HCT116 (cell line): Measurements from ENCODE around the gene HORMAD2. TPM values are rescaled to one million over a fixed set of nuclear protein-coding genes. Genes with fewer than 3 reads are reported as not detected.

Experiments used
- ATAC-seq: fragments of 200-7000 bp; cut with Tn5 transposase; 2 replicates; pipeline ENCODE4 v1.9.1; 2020; ENCODE audit warnings: mild to moderate bottlenecking, moderate library complexity
- BruUV-seq: library from RNA; stranded (reverse); fragments of 400-500 nt; replicated peaks from 2 replicates; lab custom pipeline; 2021; lab: Mats Ljungman, UMichigan
- CTCF ChIA-PET: fragments of 300-600 bp; sonication (Branson Sonifier 250); formaldehyde crosslinking; loops from one replicate; lab custom pipeline; 2021; ENCODE audit warnings: antibody characterized with exemption; lab: Charles Lee
- POLR2A ChIA-PET: fragments of 300-600, 350-600 bp; sonication (Branson Sonifier 250); formaldehyde crosslinking; loops from one replicate; lab custom pipeline; 2021; ENCODE audit warnings: antibody characterized with exemption; lab: Charles Lee
- RAD21 ChIA-PET, 2 experiments: fragments of 300-600 bp; sonication (Branson Sonifier 250); formaldehyde crosslinking; loops; one replicate each; lab custom pipeline; 2023; ENCODE audit warnings: low total read pairs in 2 of 2; ENCODE audit not compliant: uncharacterized antibody in 2 of 2, unreplicated experiment in 2 of 2, low non-redundant PET in 1 of 2; lab: Charles Lee
- DNase-seq: peaks from one replicate; pipeline ENCODE4 v3.0.0-alpha.2; 2010; ENCODE audit warnings: low read depth, low spot score
- H2AFZ ChIP-seq: fragments of 200-600 bp; shearing (Covaris generic), sonication (generic); 2 replicates; pipeline ENCODE4 v1.6.1; 2017; ENCODE audit warnings: low read depth, mixed run types, mixed read lengths, antibody characterized with exemption, low read length; ENCODE audit not compliant: poor library complexity, severe bottlenecking
- H3K27ac ChIP-seq: 2 replicates; pipeline ENCODE4 v1.5.1; 2012; ENCODE audit warnings: low read depth, low read length
- H3K27me3 ChIP-seq: fragments of 200-600 bp; sonication (generic); 2 replicates; pipeline ENCODE4 v1.6.1; 2016; ENCODE audit warnings: mixed run types, low read length, mixed read lengths; ENCODE audit not compliant: insufficient read depth
- H3K36me3 ChIP-seq, 2 experiments: fragments of 200-500 bp in 1 of 2; fragments of 200-600 bp in 1 of 2; sonication (Bioruptor generic) in 1 of 2; sonication (generic) in 1 of 2; 2 replicates each; pipeline versions ENCODE4 v1.5.1 to v1.6.1; 2014 to 2016; ENCODE audit warnings: low read length in 2 of 2, inconsistent platforms in 1 of 2, mixed read lengths in 1 of 2, mixed run types in 1 of 2; ENCODE audit not compliant: insufficient read depth in 2 of 2, control insufficient read depth in 1 of 2
- H3K4me1 ChIP-seq, 2 experiments: fragments of 200-600 bp in 1 of 2; sonication (generic) in 1 of 2; 2 replicates each; pipeline versions ENCODE4 v1.5.1 to v1.6.1; 2012 to 2017; ENCODE audit warnings: low read length in 2 of 2, inconsistent platforms in 1 of 2, mild to moderate bottlenecking in 1 of 2, mixed read lengths in 1 of 2, mixed run types in 1 of 2, moderate library complexity in 1 of 2; ENCODE audit not compliant: insufficient read depth in 2 of 2, control insufficient read depth in 1 of 2
- H3K4me2 ChIP-seq: fragments of 200-600 bp; sonication (generic); 2 replicates; pipeline ENCODE4 v1.6.1; 2017; ENCODE audit warnings: mixed run types, low read length, mixed read lengths
- H3K4me3 ChIP-seq, 2 experiments: fragments of 200-600 bp in 1 of 2; sonication (generic) in 1 of 2; replicated peaks in 1 of 2; 2 replicates each; pipeline ENCODE4 v1.5.1; 2011 to 2016; ENCODE audit warnings: low read length in 2 of 2, control low read depth in 1 of 2, low read depth in 1 of 2, mild to moderate bottlenecking in 1 of 2, mixed read lengths in 1 of 2, mixed run types in 1 of 2
- H3K79me2 ChIP-seq: fragments of 200-600 bp; sonication (generic); 2 replicates; pipeline ENCODE4 v1.6.1; 2017; ENCODE audit warnings: mild to moderate bottlenecking, mixed run types, low read length, moderate library complexity, mixed read lengths; ENCODE audit not compliant: insufficient read depth
- H3K9ac ChIP-seq: fragments of 200-600 bp; sonication (generic); 2 replicates; pipeline ENCODE4 v1.6.1; 2016; ENCODE audit warnings: low read length, mixed read lengths
- H3K9me2 ChIP-seq: fragments of 200-600 bp; sonication (generic), shearing (Covaris generic); 2 replicates; pipeline ENCODE4 v1.6.1; 2017; ENCODE audit warnings: mixed run types, mild to moderate bottlenecking, moderate library complexity; ENCODE audit not compliant: insufficient read depth
- H3K9me3 ChIP-seq, 2 experiments: fragments of 200-500 bp in 1 of 2; fragments of 200-600 bp in 1 of 2; sonication (Bioruptor generic) in 1 of 2; sonication (generic) in 1 of 2; 2 replicates each; pipeline ENCODE4 v1.6.1; 2014 to 2017; ENCODE audit warnings: low read length in 2 of 2, mixed read lengths in 2 of 2, inconsistent platforms in 1 of 2, low read depth in 1 of 2, mild to moderate bottlenecking in 1 of 2, mixed run types in 1 of 2, moderate library complexity in 1 of 2; ENCODE audit not compliant: control insufficient read depth in 1 of 2, insufficient read depth in 1 of 2
- H4K20me1 ChIP-seq: fragments of 200-600 bp; sonication (generic), shearing (Covaris generic); 2 replicates; pipeline ENCODE4 v1.6.1; 2017; ENCODE audit warnings: mixed run types, mild to moderate bottlenecking, moderate library complexity; ENCODE audit not compliant: insufficient read depth
- EZH2 ChIP-seq: fragments of 200-600 bp; sonication (generic); IDR thresholded peaks from 2 replicates; pipeline ENCODE4 v1.6.1; 2017; ENCODE audit warnings: antibody characterized with exemption, mixed run types
- FOSL1 ChIP-seq: IDR thresholded peaks from 2 replicates; pipeline ENCODE4 v1.6.1; 2012; ENCODE audit warnings: low read depth
- JUND ChIP-seq: IDR thresholded peaks from 2 replicates; pipeline ENCODE4 v1.6.1; 2012
- MAX ChIP-seq: IDR thresholded peaks from 2 replicates; pipeline ENCODE4 v1.6.1; 2012
- POLR2AphosphoS5 ChIP-seq: IDR thresholded peaks from 2 replicates; pipeline ENCODE4 v1.6.1; 2011; ENCODE audit warnings: mild to moderate bottlenecking, low read depth, low read length, moderate library complexity
- RAD21 ChIP-seq: IDR thresholded peaks from 2 replicates; pipeline ENCODE4 v1.6.1; 2012; ENCODE audit warnings: low read depth, mild to moderate bottlenecking
- REST ChIP-seq: IDR thresholded peaks from 2 replicates; pipeline ENCODE4 v1.6.1; 2012; ENCODE audit warnings: low read depth
- SP1 ChIP-seq: IDR thresholded peaks from 2 replicates; pipeline ENCODE4 v1.6.1; 2012; ENCODE audit warnings: low read depth
- SRF ChIP-seq: IDR thresholded peaks from 2 replicates; pipeline ENCODE4 v1.6.1; 2012; ENCODE audit warnings: low read depth
- YY1 ChIP-seq: IDR thresholded peaks from 2 replicates; pipeline ENCODE4 v1.6.1; 2011; ENCODE audit warnings: low read length, low read depth, moderate library complexity, mild to moderate bottlenecking; ENCODE audit not compliant: insufficient replicate concordance; ENCODE audit errors: extremely low read depth
- ZBTB33 ChIP-seq: IDR thresholded peaks from 2 replicates; pipeline ENCODE4 v1.6.1; 2011; ENCODE audit warnings: mild to moderate bottlenecking, low read length, moderate library complexity; ENCODE audit not compliant: insufficient replicate concordance; ENCODE audit errors: extremely low read depth
- intact Hi-C: fragments of 100-400 bp; cut with micrococcal nuclease; formaldehyde crosslinking; loops from 2 replicates; pipeline ENCODE4 v1.10.0; 2022
- total RNA-seq: library from RNA; stranded (reverse); gene quantifications from one replicate; pipeline ENCODE4 v1.2.1, GENCODE V29; 2021; ENCODE audit not compliant: unreplicated experiment

The HORMAD2 gene
- total RNA-seq, 1 experiment from 2014 or later: not detected

- Histone ChIP-seq H3K27me3 (no peaks in the 10 kb centered on the region), H3K9me2 (no peaks in the 10 kb centered on the region), H3K4me2 (no peak overlapping the region), H3K79me2 (no peaks in the 10 kb centered on the region), H3K4me1 (peaks cover 0 to 7% of the 10 kb centered on the region in 2 experiments; a peak in 2 of 4 replicates), H3K9ac (no peak overlapping the region), H3K9me3 (no peaks in the 10 kb centered on the region), H3K27ac (no peak overlapping the region), H4K20me1 (no peaks in the 10 kb centered on the region), H3K4me3 (no peak overlapping the region), H3K36me3 (no peaks in the 10 kb centered on the region), H2AFZ (peak overlapping the region; percentile 94)
- no TSS peak for BruUV-seq
- ChIA-PET POLR2A (interaction anchor here (1.8 kb wide), 1 partner anchor 10 kb away, joined by 8 read pairs; no protein-coding TSS in a partner anchor), RAD21 (no interaction called here), CTCF (interaction anchor here (1.7 to 1.9 kb wide), 2 partner anchors 16 to 184 kb away, joined by 5 to 8 read pairs; no protein-coding TSS in a partner anchor)
- TF ChIP-seq RAD21: no peak
- TF ChIP-seq YY1: no peak
- no peak for TF ChIP-seq MAX
- no peak for TF ChIP-seq REST
- no peak for TF ChIP-seq EZH2
- TF ChIP-seq ZBTB33: no peak
- TF ChIP-seq SRF: no peak
- TF ChIP-seq POLR2AphosphoS5: no peak
- no peak for TF ChIP-seq FOSL1
- no peak for TF ChIP-seq JUND
- no peak for TF ChIP-seq SP1
- ATAC-seq (no peak), DNase-seq (no peak)
- intact Hi-C loops: loop anchor here (5.0 kb wide), 1 partner anchor 133 kb away; no protein-coding TSS in a partner anchor
Observed at GRCh38 chr22:30104501-30105156, 24.4 kb downstream of the HORMAD2 start.
